GM18517 (cell line): Measurements from ENCODE around the gene NINL.

Experiments
- ATAC-seq: cut with Tn5 transposase; IDR thresholded peaks from one replicate; pipeline ENCODE4 v1.9.1; 2021; ENCODE audit warnings: mild to moderate bottlenecking, moderate library complexity; ENCODE audit not compliant: unreplicated experiment

The NINL gene

DNA sequence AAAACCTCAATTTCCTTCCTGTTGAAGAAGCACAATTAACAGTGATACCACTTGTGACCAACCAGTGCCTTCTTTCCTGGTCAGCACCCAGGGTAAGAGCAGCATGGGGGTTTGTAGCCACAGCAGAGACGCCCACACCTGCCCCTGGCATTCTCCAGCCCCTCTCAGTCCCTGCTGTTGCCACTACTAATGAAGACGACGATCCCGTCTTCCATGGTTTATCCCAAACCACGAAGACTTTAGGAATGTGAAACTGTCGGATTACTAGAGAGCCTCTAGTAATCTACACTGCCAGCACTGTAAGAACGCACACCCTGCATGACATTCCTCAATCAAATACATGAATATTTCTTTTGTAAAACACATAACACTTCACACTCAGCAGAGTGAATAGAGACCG, 117.9 kb downstream of the NINL start:
- ATAC-seq, result no peak

DNA sequence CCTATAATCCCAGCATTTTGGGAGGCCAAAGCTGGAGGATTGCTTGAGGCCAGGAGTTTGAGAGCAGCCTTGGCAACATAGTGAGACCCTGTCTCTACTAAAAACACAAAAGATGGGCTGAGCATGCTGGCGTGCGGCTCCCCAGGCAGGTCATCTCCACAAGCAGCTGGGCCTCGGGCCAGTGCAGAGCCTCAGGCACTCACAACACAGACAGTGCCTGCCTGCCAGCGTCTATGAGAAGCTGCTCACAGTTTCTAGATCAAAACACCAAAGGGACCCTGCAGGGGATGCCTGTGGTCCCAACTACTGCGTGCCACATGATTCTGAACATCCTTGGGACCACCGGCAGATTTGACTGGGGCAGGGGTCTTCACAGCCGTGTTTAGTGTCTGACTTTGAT, 118.5 kb downstream of the NINL start:
- no peak for ATAC-seq

DNA sequence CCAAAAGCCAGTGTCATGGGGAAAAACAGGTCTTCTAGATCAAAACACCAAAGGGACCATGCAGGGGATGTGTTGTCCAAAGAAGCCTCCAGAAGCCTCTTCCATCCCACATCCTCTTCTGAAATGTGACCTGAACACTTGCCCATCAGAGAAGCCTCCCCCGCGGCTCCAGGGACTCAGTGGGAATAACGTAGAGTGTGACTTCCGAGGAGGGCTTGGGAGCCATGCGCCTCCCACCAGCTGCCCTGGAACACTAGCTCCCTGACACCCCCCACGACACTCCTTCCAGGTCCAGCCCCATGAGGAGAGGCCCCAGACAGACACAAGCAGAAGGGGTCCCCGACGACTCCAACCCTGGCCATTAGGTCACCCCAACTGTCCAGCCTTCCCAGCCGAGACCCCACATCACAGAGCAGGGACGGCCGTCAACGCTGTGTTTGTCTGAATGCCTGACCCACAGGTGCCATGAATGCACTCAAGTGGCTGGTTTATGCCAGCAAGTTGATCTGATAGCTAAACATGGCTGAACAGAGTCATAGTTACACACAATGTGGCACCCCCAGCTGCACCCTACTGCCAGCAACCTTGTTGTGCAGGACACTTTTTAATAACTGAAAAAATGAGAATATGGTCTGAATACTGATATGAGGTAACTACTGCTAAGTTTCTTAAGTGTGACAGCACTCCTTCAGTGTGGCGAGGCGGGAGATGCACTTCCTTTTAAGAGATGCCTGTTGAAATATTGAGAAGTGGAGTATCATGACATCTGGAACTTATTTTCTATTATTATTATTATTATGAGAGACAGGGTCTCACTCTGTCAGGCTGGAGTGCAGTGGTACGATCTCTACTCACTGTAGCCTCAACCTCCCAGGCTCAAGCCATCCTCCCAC, 119.8 kb downstream of the NINL start:
- ATAC-seq, result no peak

DNA sequence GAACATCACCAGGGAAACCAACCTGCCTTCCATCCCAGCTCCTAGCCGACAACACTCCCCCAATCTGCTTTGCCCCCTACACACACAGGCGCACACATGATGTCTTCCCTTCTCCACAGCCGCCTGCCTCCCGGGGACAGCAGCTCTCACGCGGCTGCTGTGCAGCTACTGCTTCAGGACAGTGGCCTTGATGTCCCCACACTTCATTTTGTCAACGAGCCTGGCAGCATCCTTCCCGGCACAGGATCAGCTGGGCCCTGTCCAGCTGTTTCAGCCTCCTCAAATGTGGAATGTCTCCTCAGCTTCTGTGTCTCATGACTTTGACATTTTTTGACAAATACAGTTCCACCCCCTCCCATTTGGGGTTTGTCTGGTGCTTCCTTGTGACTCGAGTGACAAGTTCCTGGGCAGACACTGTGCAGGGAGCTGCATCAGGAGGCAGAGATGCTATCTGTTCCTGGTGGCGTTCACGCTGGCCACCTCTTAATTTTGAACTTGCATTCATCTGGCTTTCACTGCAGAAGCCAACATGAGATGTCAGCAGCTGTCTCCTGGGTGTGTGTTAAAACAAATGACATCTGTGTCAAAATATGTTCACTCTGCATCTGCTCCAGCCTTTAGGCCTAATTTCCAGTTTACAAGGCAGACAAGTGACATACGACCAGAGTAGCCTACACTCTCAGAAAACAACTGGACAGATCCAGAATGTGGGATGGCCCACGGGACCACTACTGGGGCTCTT, 120.7 kb downstream of the NINL start:
- ATAC-seq, result no peak

DNA sequence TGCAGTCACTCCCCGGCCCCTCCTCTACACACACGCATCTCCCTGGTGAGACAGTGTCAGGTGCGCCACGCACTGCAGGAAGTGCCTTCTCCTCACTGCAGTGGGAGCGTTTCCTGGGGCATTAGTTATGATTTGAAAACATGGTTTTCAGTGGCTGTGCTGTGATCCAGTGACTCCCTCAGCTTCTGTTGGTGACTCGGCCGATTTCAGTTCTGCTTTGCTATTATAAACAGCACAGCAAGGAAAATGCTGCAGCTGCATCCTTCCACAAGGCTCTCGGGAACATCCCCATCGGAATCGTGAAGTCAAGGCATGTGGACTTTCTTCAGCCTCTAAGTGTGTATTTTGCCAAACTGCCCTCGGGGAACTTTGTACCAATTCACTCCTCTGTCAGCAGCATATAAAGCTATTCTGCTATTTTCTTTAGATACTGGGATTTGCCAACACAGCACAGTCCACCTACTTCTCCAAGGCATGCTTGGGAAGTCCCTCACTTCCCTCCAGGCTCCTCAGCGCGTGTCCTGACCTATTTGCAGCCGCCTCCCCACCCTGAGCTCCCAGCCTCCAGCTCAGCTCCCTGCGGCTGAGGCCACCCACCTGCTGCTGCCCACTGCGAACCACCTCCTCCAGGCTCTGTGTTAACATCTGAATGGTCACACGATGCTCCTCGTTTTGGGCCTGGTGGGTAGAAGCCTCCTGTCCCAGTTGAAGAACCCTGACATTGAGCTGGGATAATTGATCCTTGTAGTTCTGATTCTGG, 123.4 kb downstream of the NINL start:
- ATAC-seq, result no peak

DNA sequence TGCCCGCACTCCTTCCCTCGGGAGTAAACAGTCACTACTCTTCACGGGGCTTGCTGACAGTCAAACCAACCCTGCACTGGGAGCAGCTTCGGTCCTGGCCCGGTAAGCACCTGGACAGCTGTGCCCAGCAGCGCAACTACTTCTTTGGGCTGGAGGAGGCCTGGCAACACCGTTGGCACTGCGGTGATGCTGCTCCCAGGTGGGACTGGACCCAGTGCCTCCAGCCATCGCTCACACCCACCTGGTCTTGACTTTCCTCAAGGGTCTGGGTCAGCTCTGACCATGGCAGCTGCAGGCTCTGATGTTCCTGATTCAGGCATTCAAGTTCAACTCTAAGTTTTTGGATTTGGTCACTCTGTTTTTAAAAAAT, 124.1 kb downstream of the NINL start:
- no peak for ATAC-seq

DNA sequence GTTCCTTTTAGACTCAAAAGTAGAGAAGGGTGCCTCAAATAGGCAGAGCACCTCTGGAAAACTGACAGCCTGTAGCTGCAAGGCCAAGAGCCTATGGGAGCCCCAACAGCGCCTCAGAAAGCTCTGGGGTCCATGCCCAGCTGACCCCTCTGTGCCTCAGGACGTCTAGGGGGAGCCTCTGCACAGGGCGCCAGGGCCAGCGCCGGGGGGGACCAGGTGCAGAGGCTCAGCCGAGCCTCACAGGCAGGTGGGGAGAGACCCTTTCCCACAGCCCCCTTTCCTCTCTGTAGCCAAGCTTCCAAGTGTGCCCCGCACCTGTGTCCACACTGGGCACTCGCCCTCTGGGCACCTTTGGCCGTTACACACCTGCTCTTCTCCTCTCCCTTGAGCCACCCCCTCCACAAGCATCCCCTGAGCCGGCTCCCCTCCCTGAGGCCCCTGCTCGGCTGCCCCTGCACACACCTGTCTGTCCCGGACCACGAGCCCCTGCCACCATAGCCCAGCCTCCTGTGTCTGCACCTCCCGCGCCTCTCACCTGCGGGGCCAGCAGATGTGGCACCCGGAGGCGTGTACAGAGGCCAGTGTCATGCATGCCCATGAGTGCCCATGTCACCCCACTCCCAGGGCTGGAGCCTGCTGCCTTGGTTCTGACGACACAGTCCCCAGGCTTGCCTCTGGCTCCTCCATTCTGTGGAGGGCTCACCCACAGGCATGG, 124.6 kb downstream of the NINL start:
- ATAC-seq, result no peak

DNA sequence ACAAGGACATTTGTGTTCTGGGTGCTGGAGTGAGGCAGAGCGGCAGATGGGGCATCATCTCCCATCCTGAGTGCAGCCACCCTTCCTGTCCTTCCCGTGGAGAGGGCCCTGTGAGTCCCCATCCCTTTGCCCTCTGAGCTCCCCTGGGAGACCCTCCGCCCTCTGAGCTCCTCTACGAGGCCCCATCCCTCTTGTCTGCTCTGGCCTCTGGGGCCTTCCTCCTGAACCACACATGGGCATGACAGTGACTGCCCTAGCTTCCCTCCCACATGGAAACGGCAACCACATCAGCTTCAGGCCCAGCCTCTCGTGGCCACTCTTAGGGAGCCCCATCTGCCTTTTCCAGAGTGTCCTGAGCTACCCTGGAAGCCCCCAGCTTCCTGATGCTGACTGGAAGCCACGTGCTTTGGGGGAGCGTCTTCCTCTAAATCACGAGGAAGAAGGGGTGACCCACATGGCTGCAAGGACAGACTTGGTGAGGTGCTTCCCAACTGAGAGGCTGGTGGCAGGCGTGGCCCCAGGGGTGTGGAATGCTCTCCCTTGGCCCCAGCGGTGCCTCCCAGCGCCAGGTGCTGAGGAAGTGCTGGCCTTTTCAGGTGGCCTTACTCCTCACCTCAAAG, 125.3 kb downstream of the NINL start:
- ATAC-seq, result no peak

DNA sequence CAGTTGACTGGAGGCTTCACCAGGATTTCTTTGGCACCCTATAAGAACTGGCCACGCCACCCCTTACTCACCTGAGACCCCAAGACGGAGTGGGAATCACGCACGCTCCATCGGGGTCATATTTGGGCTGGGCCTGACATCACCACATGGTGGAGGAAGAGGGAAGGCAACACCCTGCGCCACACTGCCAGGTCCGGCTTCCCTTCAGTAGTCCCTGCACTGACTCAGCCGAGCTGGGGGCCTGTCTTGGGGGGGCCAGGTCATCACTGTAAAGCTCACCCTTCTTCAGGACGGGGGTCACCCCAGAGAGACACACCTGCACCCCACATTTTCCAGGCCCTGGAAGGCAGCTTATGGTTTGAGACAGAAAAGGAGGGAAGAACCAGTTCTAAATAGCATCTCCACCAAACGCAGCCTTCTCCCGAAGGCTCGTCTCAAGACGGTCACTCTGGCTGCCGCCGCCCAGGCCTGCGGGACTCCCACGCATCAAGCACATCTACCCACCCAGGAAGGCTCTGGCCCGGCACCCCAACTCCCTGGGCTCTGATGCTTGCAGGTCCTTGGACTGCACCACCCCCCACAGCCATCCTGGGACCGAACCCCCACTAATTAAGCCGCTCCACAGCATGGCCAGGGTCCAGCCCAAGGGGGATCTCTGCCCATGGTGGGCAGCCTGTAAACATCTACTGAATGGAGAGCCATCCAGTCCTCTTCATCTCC, 126.1 kb downstream of the NINL start:
- ATAC-seq, result no peak

DNA sequence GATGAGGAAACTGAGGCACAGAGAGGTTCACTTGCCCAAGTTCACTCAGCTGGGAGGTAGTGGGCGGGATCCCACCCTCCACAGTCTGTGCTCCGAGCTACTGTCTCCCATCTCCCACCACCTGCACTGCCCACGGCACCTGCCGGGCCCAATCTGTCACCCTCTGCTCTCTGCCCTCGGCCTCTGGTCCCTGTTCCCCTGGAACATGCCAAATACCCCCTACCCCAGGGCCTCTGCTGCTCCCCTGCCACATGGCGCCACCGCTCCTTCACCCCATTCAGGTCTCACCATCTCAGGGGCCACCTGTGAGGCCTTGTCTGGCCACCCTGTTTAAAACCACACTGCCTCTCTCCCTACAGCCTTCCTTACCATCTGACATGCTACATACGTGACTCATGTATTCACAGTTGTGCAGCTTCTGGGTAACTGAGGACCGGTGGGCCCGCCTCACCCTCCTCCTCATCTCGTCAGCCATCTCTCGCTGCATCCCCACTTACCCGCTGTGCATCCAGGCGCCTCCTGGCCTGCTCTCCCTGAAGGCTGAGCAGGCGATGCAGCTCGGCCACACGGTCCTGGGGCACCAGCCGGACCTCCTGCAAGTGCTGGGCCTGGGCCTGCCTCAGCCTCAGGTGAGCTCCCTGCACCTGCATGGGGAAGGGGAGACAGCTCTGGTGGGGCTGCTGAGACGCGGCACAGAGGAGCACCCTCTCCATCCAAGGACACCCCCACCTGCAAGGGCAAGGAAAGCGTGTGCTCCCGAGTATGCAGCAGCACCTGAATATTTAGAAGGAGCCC, 127.2 kb downstream of the NINL start:
- no peak for ATAC-seq

DNA sequence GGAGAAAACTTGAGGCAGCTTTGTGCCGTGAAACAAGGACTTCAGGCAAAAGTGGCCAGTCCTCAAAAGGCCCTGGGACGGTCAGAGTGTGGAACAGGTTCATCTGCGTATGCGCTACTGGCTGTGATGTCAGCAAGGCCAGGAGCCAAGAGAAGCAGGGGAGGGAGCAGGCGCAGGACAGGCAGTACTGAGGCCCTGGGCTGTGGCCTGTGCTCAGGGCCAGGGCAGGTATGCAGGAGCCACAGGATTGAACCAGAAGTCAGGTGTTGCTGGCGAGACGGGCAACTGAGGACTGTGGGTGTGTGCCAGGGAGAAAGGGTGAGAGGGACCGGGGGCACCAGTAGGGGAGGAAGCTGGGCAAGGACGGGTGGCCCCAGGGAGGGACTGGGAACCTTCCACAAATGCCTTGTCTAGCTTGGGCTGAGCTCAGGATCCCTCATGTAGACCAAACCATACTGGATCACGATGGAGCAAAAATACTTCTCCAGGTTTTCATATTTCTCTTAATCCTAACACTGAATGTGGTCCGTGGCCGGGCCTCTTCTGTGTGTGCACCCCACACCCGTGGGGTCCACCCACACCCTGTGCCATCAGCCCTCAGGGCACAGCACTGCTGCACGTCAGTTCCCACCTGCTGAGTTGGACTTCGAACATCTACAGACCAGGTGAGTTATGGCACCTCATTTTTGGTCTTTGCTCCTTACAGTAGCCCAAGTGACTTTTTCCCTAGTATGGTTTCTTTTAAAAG, 131.0 kb downstream of the NINL start:
- ATAC-seq, result no peak

DNA sequence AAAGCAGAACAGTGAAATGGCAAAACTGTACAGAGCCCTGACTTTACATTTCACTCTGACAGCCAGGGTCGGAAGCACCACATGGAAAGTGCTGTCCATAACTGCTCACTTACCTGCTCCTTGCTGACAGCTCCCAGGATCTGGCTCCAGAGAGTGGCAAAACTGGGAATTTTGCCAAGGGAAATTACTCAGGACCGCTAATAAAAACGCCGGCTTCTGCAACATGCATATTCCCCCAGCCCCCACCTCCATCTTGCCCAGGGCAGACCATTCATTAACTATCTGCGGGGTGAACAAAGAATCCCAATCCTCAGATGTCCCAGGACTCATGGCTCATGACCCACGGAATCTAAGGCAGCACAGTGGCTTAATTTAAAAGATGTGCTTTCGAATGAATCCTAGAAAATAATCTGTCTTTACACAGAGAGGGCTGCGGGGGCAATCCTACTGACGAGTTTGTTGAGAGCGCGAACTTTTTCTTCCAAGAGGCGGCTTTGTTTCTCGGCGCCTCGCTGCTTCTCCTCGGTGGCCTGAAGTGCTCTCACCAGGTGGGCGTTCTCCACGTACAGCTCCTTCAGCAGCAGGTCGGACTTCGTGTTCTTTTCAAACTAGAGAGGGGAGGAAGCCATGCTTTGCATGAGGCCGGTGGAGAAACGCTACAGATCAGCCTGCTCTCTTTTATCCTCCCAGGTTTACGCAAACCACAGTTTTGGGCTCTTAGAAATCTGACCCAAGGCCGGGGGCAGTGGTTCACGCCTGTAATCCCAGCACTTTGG, 132.1 kb downstream of the NINL start:
- no peak for ATAC-seq

DNA sequence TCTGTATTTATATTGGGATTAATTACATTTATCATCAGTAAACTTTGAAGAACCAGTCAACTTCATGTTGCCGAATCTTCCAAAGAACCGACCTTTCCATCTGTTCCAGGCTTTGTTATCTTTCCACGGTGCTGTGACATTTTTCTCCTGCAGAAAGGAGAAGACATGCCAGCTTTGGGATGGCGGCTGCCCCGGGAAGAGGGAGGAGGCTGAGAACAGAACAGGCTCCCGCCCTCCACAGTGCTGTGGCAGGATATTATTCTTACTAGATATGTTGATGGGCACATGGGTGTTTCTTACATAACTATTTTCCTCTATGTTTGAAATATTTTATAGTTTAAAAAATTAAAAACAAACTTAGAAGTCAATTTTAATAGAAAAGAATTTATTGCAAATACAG, 133.0 kb downstream of the NINL start:
- no peak for ATAC-seq

DNA sequence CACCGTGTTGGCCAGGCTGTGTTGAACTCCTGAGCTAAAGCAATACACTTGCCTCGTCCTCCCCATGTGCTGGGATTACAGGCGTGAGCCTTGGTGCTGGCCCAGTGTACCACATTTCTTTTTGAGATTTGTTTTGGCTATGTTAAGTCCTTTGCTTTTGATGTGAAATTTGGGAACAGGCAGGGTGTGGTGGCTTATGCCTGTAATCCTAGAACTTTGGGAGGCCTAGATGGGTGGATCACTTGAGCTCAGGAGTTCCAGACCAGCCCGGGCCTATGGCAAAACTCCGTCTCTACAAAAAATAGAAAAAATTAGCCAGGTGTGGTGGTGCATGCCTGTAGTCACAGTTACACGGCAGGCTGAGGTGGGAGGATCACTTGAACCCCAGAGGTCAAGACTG, 137.7 kb downstream of the NINL start:
- no peak for ATAC-seq

DNA sequence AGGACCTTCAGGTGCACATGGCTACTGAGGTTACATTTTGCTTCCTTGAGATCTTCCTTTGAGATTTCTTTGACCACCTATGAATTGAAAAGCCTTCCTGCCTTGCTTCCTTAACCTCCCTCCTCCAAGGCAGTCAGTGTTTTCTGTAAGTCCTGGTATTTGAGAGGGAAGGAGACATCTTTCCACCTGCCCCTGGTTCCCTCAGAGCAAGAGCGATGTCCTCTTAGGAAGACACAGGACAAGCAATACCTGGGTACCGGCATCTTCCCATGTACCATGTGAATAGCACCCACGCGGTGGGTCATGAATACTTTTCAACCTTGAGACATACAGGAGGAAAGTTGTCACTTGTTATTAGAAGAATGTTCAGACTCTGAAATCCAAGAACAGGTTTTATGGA, 140.8 kb downstream of the NINL start:
- ATAC-seq, result no peak

DNA sequence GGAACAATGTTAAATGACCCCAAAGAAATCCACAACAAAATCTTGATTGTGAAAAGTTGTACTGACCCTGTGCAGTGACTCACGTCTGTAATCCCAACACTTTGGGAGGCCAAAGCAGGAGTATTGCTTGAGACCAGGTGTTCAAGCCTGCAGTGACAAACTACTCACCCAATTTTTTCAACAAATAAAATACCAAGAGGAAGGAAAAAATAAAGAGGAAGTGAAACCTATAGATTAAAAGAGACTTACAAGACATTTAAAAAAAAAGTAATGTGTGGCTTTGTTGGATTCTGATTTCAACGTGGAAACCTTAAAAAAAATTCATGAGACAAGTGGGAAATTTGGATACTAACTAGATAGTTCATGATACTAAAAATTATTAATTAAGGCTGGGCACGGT, 146.0 kb downstream of the NINL start:
- ATAC-seq, result peak; percentile 70

DNA sequence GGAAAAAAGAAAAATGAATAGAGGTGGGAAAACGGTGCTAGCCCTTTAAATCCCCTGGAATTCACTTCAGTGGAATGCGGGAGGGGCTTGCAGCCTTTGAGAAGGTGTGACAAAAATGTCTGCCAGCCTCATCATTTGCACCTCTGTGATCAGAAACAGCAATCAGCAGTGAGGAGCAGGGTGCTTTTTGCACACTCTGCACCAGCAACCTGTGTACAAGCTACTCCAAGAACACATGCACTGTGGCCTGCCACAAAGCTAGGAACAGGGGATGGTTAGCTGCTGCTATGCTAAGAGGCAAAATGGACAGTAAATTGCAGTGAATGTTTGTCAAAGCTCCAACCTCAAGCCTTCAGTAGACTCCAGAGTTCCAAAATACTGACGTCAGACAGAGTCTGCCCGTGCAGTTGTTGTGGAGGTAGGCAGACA, 148.2 kb downstream of the NINL start:
- no peak for ATAC-seq

DNA sequence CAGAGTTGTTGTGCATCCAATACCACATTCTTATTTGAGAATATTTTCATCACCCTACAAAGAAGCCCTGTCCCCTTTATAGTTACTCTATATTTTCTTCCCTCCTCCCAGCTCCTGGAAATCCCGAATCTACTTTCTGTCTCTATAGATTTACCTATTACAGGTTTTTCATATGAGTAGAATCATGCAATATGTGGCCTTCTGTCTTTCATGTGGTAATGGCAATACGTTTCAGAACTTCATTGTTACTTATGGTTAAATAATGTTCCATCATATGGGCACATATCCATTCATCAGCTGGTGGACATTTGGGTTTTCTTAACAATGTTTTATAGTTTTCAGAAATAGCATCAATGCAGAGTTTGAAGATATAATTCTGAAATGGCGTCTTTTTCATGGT, 160.8 kb downstream of the NINL start:
- ATAC-seq, result no peak
